ENCODE measurements around the gene ALOX15B.

The ALOX15B gene

GRCh38 chr17:8052256-8053252 lies 13.7 kb downstream of the ALOX15B start:
- POLR2A ChIA-PET, result no interaction called here
- TF ChIP-seq LEF1 (IDR thresholded peaks at IDR 0.05; ENCODE audit: borderline replicate concordance), result no peak
- no peak for TF ChIP-seq FOXK2 (IDR thresholded peaks at IDR 0.05)
- TF ChIP-seq, protein P1, sequence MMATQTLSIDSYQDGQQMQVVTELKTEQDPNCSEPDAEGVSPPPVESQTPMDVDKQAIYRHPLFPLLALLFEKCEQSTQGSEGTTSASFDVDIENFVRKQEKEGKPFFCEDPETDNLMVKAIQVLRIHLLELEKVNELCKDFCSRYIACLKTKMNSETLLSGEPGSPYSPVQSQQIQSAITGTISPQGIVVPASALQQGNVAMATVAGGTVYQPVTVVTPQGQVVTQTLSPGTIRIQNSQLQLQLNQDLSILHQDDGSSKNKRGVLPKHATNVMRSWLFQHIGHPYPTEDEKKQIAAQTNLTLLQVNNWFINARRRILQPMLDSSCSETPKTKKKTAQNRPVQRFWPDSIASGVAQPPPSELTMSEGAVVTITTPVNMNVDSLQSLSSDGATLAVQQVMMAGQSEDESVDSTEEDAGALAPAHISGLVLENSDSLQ (IDR thresholded peaks at IDR 0.05), result no peak
- TF ChIP-seq FOXM1 (IDR thresholded peaks at IDR 0.05; ENCODE audit: borderline replicate concordance), result no peak
- no peak for TF ChIP-seq HDGF (IDR thresholded peaks at IDR 0.05; ENCODE audit: borderline replicate concordance)
- TF ChIP-seq ELF4 (IDR thresholded peaks at IDR 0.05), result no peak
- TF ChIP-seq SUZ12 (IDR thresholded peaks at IDR 0.05), result no peak
- TF ChIP-seq CTBP1 (IDR thresholded peaks at IDR 0.05; ENCODE audit: borderline replicate concordance), result no peak; the same call in 1 of the 2 replicates
- no peak for TF ChIP-seq FOXA1 (IDR thresholded peaks at IDR 0.05)

GRCh38 chr17:8053600-8053999 lies 14.7 kb downstream of the ALOX15B start:
- POLR2A ChIA-PET, result no interaction called here
- TF ChIP-seq FOXM1 (IDR thresholded peaks at IDR 0.05; ENCODE audit: borderline replicate concordance) (no peak), NFRKB (IDR thresholded peaks at IDR 0.05) (no peak), ZNF384 (IDR thresholded peaks at IDR 0.05) (no peak), FOXA1 (IDR thresholded peaks at IDR 0.05) (no peak), CTBP1 (IDR thresholded peaks at IDR 0.05; ENCODE audit: borderline replicate concordance) (no peak), FOXK2 (IDR thresholded peaks at IDR 0.05) (no peak), SUZ12 (IDR thresholded peaks at IDR 0.05) (no peak), SP1 (IDR thresholded peaks at IDR 0.05) (no peak), ELF4 (IDR thresholded peaks at IDR 0.05) (no peak), HDGF (IDR thresholded peaks at IDR 0.05; ENCODE audit: borderline replicate concordance) (no peak), ARNT (IDR thresholded peaks at IDR 0.05) (no peak)
- TF ChIP-seq, protein P1 (IDR thresholded peaks at IDR 0.05), result no peak
- DNase-seq (ENCODE audit: extremely low spot score), result no peak
- CTCF ChIA-PET, result no interaction called here

More at GRCh38 chr17:8052256-8053252, 13.7 kb downstream of the ALOX15B start:
- CTCF ChIA-PET, result interaction anchor here (0.5 kb wide), 1 partner anchor 42 kb away, joined by 3 read pairs; no protein-coding TSS in a partner anchor
- no peak for DNase-seq (ENCODE audit: extremely low spot score)

- CTCF ChIA-PET, result interaction anchor here (0.6 to 3.0 kb wide), 4 partner anchors 14 to 196 kb away, joined by 3 to 28 read pairs (median 10); no protein-coding TSS in a partner anchor
- POLR2A ChIA-PET, result interaction anchor here (1.0 kb wide), 1 partner anchor 123 kb away, joined by 3 read pairs; the partner anchor contains the start of gene CNTROB
- DNase-seq (ENCODE audit: extremely low spot score), result no peak
- no peak for TF ChIP-seq FOXM1 (IDR thresholded peaks at IDR 0.05; ENCODE audit: borderline replicate concordance)
- TF ChIP-seq CTBP1 (IDR thresholded peaks at IDR 0.05; ENCODE audit: borderline replicate concordance), result no peak
- no peak for TF ChIP-seq SP1 (IDR thresholded peaks at IDR 0.05)
- TF ChIP-seq NFRKB (IDR thresholded peaks at IDR 0.05), result no peak
- TF ChIP-seq SUZ12 (IDR thresholded peaks at IDR 0.05), result no peak
- no peak for TF ChIP-seq L3MBTL2 (conservative IDR thresholded peaks at IDR 0.05)
- TF ChIP-seq, protein P1 (IDR thresholded peaks at IDR 0.05), result no peak
- no peak for TF ChIP-seq FOXK2 (IDR thresholded peaks at IDR 0.05)
- TF ChIP-seq ELF4 (IDR thresholded peaks at IDR 0.05), result no peak
- no peak for TF ChIP-seq HDGF (IDR thresholded peaks at IDR 0.05; ENCODE audit: borderline replicate concordance)
- no peak for TF ChIP-seq ZNF384 (IDR thresholded peaks at IDR 0.05)
- TF ChIP-seq BHLHE40 (IDR thresholded peaks at IDR 0.05; ENCODE audit: borderline replicate concordance), result no peak
- TF ChIP-seq TARDBP (IDR thresholded peaks at IDR 0.05), result no peak
- TF ChIP-seq LEF1 (IDR thresholded peaks at IDR 0.05; ENCODE audit: borderline replicate concordance), result no peak
- TF ChIP-seq FOXA1 (IDR thresholded peaks at IDR 0.05), result no peak
- TF ChIP-seq ARNT (IDR thresholded peaks at IDR 0.05), result no peak
Observed at GRCh38 chr17:8055851-8056231, 17.0 kb downstream of the ALOX15B start.

GRCh38 chr17:8056232-8056975 lies 17.5 kb downstream of the ALOX15B start:
- DNase-seq (ENCODE audit: extremely low spot score), result no peak
- ChIA-PET CTCF (interaction anchor here (0.6 to 3.0 kb wide), 10 partner anchors 14 to 321 kb away, joined by 3 to 28 read pairs (median 7); partner anchors contain the start of gene RNF227), POLR2A (interaction anchor here (1.0 to 1.1 kb wide), 2 partner anchors 124 to 199 kb away, joined by 3 read pairs; partner anchors contain the start of genes CNTROB and NAA38)
- TF ChIP-seq SUZ12 (IDR thresholded peaks at IDR 0.05), result no peak
- TF ChIP-seq CTBP1 (IDR thresholded peaks at IDR 0.05; ENCODE audit: borderline replicate concordance), result no peak
- no peak for TF ChIP-seq TARDBP (IDR thresholded peaks at IDR 0.05)
- TF ChIP-seq ZNF384 (IDR thresholded peaks at IDR 0.05), result no peak

GRCh38 chr17:8056976-8057625 lies 18.2 kb downstream of the ALOX15B start:
- POLR2A ChIA-PET, result interaction anchor here (0.9 to 1.4 kb wide), 4 partner anchors 100 to 326 kb away, joined by 3 to 6 read pairs (median 4); partner anchors contain the start of gene NAA38
- CTCF ChIA-PET, result interaction anchor here (1.0 to 3.0 kb wide), 10 partner anchors 14 to 322 kb away, joined by 4 to 28 read pairs (median 7); partner anchors contain the start of gene RNF227
- no peak for DNase-seq (ENCODE audit: extremely low spot score)
- TF ChIP-seq SP1 (IDR thresholded peaks at IDR 0.05), result no peak
- TF ChIP-seq, protein P1 (IDR thresholded peaks at IDR 0.05), result no peak
- TF ChIP-seq ZNF384 (IDR thresholded peaks at IDR 0.05), result no peak
- TF ChIP-seq ELF4 (IDR thresholded peaks at IDR 0.05), result no peak
- no peak for TF ChIP-seq HDGF (IDR thresholded peaks at IDR 0.05; ENCODE audit: borderline replicate concordance)
- TF ChIP-seq FOXK2 (IDR thresholded peaks at IDR 0.05), result no peak
- TF ChIP-seq LEF1 (IDR thresholded peaks at IDR 0.05; ENCODE audit: borderline replicate concordance), result no peak
- TF ChIP-seq TARDBP (IDR thresholded peaks at IDR 0.05), result no peak
- no peak for TF ChIP-seq SUZ12 (IDR thresholded peaks at IDR 0.05)
- TF ChIP-seq FOXA1 (IDR thresholded peaks at IDR 0.05), result no peak
- no peak for TF ChIP-seq BHLHE40 (IDR thresholded peaks at IDR 0.05; ENCODE audit: borderline replicate concordance)
- TF ChIP-seq ARNT (IDR thresholded peaks at IDR 0.05), result no peak
- no peak for TF ChIP-seq FOXM1 (IDR thresholded peaks at IDR 0.05; ENCODE audit: borderline replicate concordance)
- no peak for TF ChIP-seq NFRKB (IDR thresholded peaks at IDR 0.05)
- no peak for TF ChIP-seq CTBP1 (IDR thresholded peaks at IDR 0.05; ENCODE audit: borderline replicate concordance)
